Right lobe of liver (tissue), 4 donors: ENCODE results near the gene BORCS8.

Experiments used
- CTCF ChIP-seq, 4 donors: fragments of 200-600 bp in 3 of 4; fragments of 450-650 bp in 1 of 4; IDR thresholded peaks; one replicate each; pipeline versions ENCODE4 v1.5.1 to v1.8.0; 2016 to 2022; ENCODE audit warnings: antibody characterized with exemption in 4 of 4, mild to moderate bottlenecking in 2 of 4
- POLR2A ChIP-seq: fragments of 450-650 bp; IDR thresholded peaks from one replicate; pipeline ENCODE4 v1.6.1; 2017; ENCODE audit warnings: antibody characterized with exemption, mild to moderate bottlenecking
- donor health status: DM: no; HTN: no; CAD: no.
- donor health status: DM: no; HTN: no; CAD: no.
- donor health status: DM: no; HTN: yes; CAD: no.

DNA sequence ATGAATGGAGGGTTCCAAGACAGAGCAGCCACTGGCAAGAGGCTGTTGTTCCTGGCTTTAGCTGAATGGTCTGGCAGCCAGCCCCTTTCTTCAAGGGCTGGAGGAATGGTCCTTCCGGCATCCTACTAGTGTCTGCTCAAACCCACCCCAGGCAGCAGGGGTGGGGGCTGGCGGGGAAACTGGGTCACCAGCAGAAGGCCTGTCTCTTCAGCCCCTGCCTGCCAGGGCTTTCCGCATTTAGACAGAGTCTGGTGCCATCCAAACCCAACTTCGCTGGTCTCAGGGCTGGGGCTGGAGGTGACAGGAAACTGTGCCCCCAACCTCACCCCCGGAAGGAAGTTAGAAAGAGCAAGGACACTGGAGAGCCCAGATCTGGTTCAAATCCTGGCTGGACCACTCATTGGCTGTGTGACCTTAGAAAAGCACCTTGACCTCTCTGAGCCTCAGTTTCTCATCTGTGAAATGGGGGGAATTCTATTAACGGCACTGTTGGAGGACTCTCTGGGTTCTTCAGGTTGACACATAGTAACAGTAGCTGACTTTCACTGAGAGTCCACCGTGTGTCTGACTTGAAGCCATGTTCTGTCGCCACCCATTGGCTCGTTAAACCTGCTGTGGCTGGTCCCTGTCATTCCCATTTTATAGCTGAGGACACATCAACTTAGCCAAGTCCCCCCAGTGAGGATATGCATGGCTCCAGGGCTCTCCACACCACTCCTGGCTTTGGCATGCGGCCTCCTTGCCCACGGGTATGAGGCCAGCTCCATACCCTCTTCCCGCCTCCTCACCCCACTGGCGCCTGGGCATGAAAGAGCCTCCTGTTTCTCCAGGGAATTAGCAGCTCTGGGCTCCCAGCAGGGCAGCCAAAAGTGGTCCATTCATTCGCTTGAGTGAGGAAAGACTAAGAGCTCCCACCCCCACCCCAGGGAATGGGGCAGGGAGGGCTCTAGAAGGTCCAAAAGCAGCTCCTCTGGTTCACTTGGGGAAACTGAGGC, 13.8 kb upstream of the BORCS8 start:
- TF ChIP-seq CTCF (IDR thresholded peaks at IDR 0.05), result no peak
- no peak for TF ChIP-seq POLR2A
